GM12874 (cell line): ENCODE results near the gene KCNH5.

Source experiments
- TF ChIP-seq, protein P1 (sequence below): IDR thresholded peaks from 2 replicates; pipeline ENCODE4 v1.5.1; 2011; ENCODE audit warnings: low read depth, mild to moderate bottlenecking, control low read depth, low read length, moderate library complexity; ENCODE audit not compliant: insufficient read depth

Gene KCNH5

DNA sequence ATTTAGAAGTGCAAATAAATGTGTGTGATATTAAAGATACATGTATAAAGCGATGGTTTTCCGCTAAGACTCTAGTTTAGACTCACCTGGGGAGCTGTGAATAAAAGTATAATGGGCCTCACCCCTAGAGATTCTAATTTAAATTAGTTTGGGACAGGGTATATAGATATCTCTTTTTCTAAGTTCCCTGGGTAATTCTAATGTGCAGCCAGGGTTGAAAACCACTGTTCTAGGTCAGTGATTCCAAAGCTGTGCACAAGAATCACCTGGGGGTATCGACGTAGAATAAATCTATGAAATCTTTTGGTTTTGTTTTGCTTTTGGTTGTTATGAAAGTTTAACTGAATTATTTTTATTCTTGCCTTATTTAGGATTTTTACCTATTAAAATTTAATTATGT, 302.1 kb downstream of the KCNH5 start:
- TF ChIP-seq, protein P1, sequence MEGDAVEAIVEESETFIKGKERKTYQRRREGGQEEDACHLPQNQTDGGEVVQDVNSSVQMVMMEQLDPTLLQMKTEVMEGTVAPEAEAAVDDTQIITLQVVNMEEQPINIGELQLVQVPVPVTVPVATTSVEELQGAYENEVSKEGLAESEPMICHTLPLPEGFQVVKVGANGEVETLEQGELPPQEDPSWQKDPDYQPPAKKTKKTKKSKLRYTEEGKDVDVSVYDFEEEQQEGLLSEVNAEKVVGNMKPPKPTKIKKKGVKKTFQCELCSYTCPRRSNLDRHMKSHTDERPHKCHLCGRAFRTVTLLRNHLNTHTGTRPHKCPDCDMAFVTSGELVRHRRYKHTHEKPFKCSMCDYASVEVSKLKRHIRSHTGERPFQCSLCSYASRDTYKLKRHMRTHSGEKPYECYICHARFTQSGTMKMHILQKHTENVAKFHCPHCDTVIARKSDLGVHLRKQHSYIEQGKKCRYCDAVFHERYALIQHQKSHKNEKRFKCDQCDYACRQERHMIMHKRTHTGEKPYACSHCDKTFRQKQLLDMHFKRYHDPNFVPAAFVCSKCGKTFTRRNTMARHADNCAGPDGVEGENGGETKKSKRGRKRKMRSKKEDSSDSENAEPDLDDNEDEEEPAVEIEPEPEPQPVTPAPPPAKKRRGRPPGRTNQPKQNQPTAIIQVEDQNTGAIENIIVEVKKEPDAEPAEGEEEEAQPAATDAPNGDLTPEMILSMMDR, result no peak

- TF ChIP-seq, protein P1, result no peak
These were observed 305.6 kb downstream of the KCNH5 start for GRCh38 chr14:62739647-62740046.

GRCh38 chr14:62736048-62737043, 308.9 kb downstream of the KCNH5 start:
- TF ChIP-seq, protein P1, result no peak

- TF ChIP-seq, protein P1, result no peak
These were observed 310.4 kb downstream of the KCNH5 start for GRCh38 chr14:62734831-62735230.

GRCh38 chr14:62722406-62722805, 322.9 kb downstream of the KCNH5 start:
- TF ChIP-seq, protein P1, result no peak

GRCh38 chr14:62718629-62719028, 326.6 kb downstream of the KCNH5 start:
- TF ChIP-seq, protein P1, result no peak

DNA sequence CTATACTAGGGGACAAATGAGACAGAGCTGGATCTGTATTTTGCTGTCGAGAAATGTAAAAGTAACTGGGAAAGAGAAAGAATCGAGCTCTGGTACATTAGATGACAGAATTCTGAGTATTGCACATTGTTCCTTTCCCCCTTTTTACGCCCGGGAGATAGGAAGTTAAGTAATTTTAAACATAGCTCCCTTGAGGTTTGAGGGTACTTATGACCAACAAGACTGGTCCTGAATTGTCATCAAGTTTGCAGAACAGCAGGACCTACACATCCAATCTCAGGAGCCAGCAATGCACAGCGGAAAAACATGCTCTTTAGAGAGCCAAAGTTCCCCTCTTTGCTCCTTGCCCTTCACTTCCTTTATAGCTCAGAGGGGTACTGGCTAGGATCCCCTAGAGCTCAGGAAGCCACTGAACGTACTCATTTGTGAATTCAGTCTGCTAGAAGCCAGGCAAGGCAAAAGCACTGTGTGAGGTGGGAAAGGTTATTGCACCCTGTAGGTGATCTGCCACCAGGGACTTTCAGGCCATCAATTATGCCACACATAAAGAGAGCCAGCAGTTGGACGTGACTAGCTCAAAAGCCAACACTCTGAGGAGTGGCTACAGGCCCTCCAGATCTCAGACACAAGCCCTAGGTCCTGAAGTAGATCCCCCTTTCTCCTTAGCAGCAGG, 333.8 kb downstream of the KCNH5 start:
- TF ChIP-seq, protein P1, result no peak
